ENCODE measurements around the gene TXNDC16. TPM values are rescaled to one million over a fixed set of nuclear protein-coding genes. Genes with fewer than 3 reads are reported as not detected.

The TXNDC16 gene
- total RNA-seq, 1 donor from 2014 or later, result 7.6 TPM

GRCh38 chr14:52455291-52456088, 96.8 kb downstream of the TXNDC16 start:
- no peak for DNase-seq (ENCODE audit: low read depth)

- DNase-seq (ENCODE audit: low read depth), result no peak
Measured at GRCh38 chr14:52447236-52447635, 105.1 kb downstream of the TXNDC16 start.

GRCh38 chr14:52446355-52446754, 106.0 kb downstream of the TXNDC16 start:
- DNase-seq (ENCODE audit: low read depth), result no peak

GRCh38 chr14:52443506-52443905, 108.8 kb downstream of the TXNDC16 start:
- no peak for DNase-seq (ENCODE audit: low read depth)

GRCh38 chr14:52442602-52443001, 109.7 kb downstream of the TXNDC16 start:
- no peak for DNase-seq (ENCODE audit: low read depth)

- DNase-seq (ENCODE audit: low read depth), result no peak
Measured at GRCh38 chr14:52442166-52442565, 110.1 kb downstream of the TXNDC16 start.

GRCh38 chr14:52439476-52439875, 112.8 kb downstream of the TXNDC16 start:
- DNase-seq (ENCODE audit: low read depth), result no peak

GRCh38 chr14:52434955-52435354, 117.3 kb downstream of the TXNDC16 start:
- no peak for DNase-seq (ENCODE audit: low read depth)

- no peak for DNase-seq (ENCODE audit: low read depth)
Measured at GRCh38 chr14:52430474-52430873, 121.8 kb downstream of the TXNDC16 start.

GRCh38 chr14:52429451-52429850, 122.9 kb downstream of the TXNDC16 start:
- DNase-seq (ENCODE audit: low read depth), result no peak

- DNase-seq (ENCODE audit: low read depth), result no peak
Measured at GRCh38 chr14:52427460-52427859, 124.8 kb downstream of the TXNDC16 start.

GRCh38 chr14:52422650-52423356, 129.5 kb downstream of the TXNDC16 start:
- DNase-seq (ENCODE audit: low read depth), result no peak

- no peak for DNase-seq (ENCODE audit: low read depth)
Measured at GRCh38 chr14:52417139-52417538, 135.2 kb downstream of the TXNDC16 start.

- DNase-seq (ENCODE audit: low read depth), result peak; percentile 4
Measured at GRCh38 chr14:52413729-52414408, 138.4 kb downstream of the TXNDC16 start.

- no peak for DNase-seq (ENCODE audit: low read depth)
Measured at GRCh38 chr14:52412426-52412825, 139.9 kb downstream of the TXNDC16 start.

GRCh38 chr14:52405314-52405713, 147.0 kb downstream of the TXNDC16 start:
- DNase-seq (ENCODE audit: low read depth), result peak; percentile 9

- no peak for DNase-seq (ENCODE audit: low read depth)
Measured at GRCh38 chr14:52402812-52403526, 149.3 kb downstream of the TXNDC16 start.

- no peak for DNase-seq (ENCODE audit: low read depth)
Measured at GRCh38 chr14:52400846-52401245, 151.5 kb downstream of the TXNDC16 start.

GRCh38 chr14:52399921-52400595, 152.2 kb downstream of the TXNDC16 start:
- DNase-seq (ENCODE audit: low read depth), result peak; percentile 38

- no peak for DNase-seq (ENCODE audit: low read depth)
Measured at GRCh38 chr14:52399104-52399503, 153.2 kb downstream of the TXNDC16 start.

- DNase-seq (ENCODE audit: low read depth), result no peak
Measured at GRCh38 chr14:52397844-52398243, 154.5 kb downstream of the TXNDC16 start.

Measured in myocyte (in vitro differentiated cells).